K562 treated with DMSO at 1 percent for 4 hours (cell line): ENCODE results near the gene HID1. TPM values are rescaled to one million over a fixed set of nuclear protein-coding genes. Genes with fewer than 3 reads are reported as not detected.

Experiments used
- total RNA-seq: library from RNA; unstranded; fragments of 300-600 nt; gene quantifications from 2 replicates; pipeline ENCODE4 v1.2.3, GENCODE V29; 2022; ENCODE audit not compliant: insufficient read depth

HID1 gene, protein sequence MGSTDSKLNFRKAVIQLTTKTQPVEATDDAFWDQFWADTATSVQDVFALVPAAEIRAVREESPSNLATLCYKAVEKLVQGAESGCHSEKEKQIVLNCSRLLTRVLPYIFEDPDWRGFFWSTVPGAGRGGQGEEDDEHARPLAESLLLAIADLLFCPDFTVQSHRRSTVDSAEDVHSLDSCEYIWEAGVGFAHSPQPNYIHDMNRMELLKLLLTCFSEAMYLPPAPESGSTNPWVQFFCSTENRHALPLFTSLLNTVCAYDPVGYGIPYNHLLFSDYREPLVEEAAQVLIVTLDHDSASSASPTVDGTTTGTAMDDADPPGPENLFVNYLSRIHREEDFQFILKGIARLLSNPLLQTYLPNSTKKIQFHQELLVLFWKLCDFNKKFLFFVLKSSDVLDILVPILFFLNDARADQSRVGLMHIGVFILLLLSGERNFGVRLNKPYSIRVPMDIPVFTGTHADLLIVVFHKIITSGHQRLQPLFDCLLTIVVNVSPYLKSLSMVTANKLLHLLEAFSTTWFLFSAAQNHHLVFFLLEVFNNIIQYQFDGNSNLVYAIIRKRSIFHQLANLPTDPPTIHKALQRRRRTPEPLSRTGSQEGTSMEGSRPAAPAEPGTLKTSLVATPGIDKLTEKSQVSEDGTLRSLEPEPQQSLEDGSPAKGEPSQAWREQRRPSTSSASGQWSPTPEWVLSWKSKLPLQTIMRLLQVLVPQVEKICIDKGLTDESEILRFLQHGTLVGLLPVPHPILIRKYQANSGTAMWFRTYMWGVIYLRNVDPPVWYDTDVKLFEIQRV
- total RNA-seq = 3.9 and 9.1 TPM in 2 replicates

DNA sequence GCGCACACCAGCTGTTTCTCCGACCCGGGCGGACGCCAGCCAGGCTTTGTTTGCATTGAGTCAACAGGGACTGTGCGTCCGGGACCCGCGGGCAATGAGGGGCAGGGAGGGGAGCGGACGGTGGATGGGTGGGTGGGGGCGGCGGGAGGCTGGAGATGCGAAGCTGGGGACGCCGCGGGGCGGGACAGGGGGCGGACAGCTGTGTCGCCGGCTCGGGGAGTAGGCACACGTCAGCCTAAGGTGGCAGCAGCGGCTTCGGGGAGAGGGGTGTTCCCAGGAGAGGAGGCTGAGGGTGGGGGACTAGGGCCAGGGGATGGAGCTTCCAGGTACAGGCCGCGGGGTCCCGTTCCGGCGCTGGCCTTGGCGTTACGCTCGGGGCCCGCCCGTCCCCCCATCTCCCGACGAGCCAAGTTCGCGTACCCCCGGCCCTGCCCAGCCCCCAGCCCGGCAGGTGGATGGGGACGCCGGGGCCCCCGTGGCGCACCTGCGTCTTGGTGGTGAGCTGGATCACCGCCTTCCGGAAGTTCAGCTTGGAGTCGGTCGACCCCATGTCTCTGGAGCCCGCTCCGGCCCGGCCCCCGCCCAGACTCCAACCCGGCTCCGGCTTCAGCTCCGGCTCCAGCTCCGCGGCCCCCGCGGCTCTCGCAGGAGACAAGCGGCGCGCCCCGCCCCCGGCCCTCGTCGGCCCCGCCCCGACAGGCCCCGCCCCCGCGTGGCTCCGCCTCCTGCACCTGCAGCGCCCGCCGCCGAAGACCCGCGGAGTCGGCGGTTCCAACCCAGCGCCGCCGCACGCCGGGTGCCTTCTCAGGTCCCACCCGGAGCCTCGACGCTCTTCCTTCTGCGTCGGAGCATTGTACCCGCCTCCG, at the start of gene HID1:
Gene HID1 (minus strand): TSS at position 653 of the 866 bp plus-strand sequence. CDS start 103 bp downstream, at position 550.

DNA sequence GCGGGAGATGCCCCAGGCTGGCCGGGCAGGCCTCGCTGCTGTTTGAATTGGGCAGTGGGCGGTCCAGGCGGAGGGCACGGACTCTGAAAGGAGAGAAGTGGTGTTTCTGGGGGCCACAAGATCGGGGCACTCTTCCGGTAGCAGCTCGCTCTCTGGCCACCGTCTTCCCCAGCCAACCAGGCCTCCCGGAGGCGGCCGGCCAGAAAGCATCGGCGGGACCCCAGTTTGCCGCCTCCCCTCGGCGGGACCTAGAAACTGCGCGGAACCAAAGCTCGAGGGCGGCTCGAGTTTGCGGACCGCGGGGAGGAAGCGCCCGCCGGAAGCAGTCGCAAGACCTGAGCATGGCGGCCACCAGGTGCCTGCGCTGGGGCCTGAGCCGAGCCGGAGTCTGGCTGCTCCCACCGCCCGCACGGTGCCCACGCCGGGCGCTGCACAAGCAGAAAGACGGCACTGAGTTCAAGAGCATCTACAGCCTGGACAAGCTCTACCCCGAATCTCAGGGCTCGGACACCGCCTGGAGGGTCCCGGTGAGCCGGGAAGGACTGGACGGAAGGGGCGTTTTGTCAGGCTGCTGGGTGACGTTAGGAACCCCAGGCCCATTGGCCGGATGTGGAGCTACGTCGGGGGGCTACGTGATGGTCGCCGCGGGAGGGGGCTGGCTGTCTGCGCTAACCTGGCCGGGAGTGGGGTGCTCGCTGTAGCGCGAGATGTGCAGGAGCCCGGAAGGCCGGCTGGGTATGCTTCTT, 40.0 kb upstream of the HID1 start, which contains the start of gene MRPL58:
Gene MRPL58 (plus strand): TSS at position 325 of the 746 bp plus-strand sequence. CDS start 17 bp downstream, at position 342.

DNA sequence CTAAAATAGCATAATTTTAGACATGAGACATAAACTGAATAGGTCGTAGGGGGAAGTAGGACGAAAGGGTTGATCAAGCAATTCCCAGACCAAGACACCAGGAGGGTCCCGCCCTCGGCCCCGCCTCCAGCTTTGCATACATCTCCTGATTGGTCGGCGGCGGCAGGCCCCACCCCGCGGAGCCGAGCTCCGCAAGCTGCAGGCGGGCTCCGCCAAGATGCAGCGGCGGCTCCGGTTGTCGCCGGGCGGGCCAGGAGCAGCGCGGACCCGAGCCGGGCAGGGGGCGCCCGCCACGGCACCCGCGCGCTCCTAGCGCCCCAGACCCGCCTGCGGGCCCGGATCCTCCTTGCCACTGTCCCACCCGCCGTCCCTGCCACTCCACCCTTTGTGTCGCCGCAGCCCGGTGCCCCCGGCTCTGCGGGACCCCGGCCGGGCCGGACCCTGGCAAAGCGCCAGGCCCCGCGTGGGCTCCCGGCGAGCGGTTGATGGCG, 14.9 kb upstream of the HID1 start, which contains the start of gene CDR2L:
Gene CDR2L (plus strand): TSS at position 215 of the 491 bp plus-strand sequence. CDS start 412 bp downstream, outside the sequence.

DNA sequence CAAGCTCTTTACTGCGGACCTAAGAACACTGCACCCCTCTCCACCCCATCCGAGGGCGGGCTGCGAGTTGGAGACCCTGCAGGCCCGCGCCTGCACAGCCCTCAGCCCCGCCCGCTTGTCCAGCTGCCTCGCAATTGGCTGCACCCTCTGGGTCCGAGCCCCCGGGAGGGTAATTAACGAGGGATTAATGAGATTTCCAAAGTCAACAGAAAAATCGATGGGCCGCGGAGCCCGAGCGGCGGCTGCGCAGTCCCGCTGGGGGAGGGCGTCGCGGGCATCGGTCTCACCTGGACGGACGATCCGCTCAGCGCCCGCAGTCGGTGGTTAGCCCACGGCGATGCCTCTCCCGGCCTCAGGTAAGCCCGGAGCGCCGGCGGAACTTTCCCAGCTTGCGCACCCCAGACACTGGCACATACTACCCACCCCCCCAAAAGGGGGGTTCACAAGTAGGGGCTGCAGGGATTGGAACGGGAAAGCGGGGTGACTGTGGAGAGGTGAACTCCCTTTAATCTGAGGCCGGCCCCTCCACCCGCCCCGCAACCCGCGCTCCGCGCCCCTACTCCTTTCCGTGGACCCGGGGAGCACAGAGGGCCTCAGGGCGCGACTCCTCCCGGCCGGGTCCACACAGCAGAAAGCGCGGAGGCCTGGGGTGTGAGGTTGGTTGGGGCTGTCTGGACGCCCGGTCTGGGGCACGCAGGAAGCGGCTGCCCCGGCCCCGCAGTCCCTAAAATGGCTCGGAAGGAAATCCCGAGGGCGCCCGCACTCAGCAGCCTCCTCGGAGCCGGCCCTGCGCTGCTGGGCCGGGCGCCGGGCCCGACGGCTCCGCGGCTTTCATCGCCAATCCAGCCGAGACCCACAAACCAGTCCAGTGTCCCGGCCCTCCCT, 36.7 kb downstream of the HID1 start, which contains the start of gene OTOP3:
Gene OTOP3 (plus strand): TSS at position 314 of the 885 bp plus-strand sequence. CDS start 24 bp downstream, at position 338.

DNA sequence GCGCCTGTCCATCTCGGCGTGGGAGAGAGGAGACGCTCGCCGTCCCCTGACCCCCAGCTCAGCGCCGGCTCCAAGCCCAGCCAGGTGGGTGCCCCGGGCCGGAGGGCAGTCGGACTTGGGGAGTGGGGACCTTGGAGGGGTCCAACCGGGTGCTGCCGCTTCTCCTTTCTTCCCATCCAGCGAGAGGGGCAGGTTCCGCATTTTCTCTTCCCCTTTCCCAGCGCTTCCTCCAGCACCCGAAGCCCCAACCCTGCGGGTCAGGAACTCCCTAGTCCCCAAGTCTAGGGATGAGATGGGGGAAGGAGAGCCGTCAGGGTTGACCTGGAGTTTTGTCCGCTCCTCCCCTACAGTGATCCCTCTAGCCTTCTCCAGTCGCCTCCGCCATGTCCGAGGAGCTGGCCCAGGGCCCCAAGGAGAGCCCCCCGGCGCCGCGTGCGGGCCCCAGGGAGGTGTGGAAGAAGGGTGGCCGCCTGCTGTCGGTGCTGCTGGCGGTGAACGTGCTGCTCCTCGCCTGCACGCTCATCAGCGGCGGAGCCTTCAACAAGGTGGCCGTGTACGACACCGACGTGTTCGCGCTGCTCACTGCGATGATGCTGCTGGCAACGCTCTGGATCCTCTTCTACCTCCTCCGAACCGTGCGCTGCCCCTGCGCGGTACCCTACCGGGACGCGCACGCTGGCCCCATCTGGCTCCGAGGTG, 48.2 kb downstream of the HID1 start, which contains the start of gene OTOP2:
Gene OTOP2 (plus strand): TSS at position 24 of the 699 bp plus-strand sequence. CDS start 360 bp downstream, at position 384.

DNA sequence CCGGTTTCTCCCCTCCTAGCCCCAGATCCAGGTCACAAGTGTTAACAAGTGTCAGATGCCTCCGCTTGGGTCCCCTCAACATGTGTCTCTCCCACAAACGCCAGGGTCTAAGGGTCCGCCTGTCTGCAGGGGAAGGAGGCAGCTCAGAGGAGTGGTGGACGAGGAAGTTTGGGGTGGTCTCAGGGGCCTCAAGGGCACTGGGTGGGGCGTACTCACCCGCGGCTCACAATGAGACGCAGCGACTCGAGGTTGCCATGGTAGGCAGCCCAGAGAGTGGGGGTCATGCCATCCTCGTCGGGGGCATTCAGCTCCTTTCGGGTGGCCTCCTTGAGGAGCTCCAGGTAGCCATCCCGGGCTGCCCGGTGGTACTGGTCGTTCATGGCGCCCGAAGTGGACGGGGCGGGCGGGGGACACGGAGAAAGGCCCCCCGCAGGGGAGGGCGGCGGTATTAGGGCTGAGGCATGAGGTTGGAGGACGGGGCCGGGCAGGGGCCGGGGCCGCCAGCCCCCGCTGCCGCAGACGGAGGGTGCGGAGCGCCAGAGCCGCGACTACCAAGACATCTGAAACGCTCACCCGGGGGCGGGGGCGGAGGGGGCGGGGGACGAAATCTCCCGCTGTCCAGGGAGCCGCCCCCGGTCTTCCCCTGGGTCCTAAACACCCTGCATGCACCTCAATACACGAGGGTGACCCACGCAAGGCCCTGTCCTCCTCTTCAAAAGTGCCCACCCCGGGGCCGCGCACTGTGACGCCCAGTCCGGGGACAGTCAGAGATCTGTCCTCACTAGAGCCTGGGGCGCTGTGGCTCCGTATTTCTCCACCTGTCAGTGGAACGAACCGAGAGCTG, 49.6 kb downstream of the HID1 start, which contains the start of gene USH1G:
Gene USH1G (minus strand): TSS at position 562 of the 844 bp plus-strand sequence. CDS start 182 bp downstream, at position 380.

Other genes starting within 250 kb of the HID1 start
- gene RAB37, start 235.5 kb downstream of the HID1 start, total RNA-seq = not detected in 2 replicates
- 72.2 and 83.0 TPM in 2 replicates for gene NHERF1, start 224.1 kb downstream of the HID1 start, total RNA-seq
- 22.0 and 26.5 TPM in 2 replicates for gene NAT9, start 196.4 kb downstream of the HID1 start, total RNA-seq
- gene GRIN2C, start 112.9 kb downstream of the HID1 start, total RNA-seq = 0.86 and 1.1 TPM in 2 replicates
- gene FDXR, start 99.8 kb downstream of the HID1 start, total RNA-seq = 85.8 and 115 TPM in 2 replicates
- gene FADS6, start 79.1 kb downstream of the HID1 start, total RNA-seq = 0.62 TPM in 1 of 2 replicates, not detected in the other
- gene USH1G, start 49.5 kb downstream of the HID1 start, total RNA-seq = 0.33 and 0.47 TPM in 2 replicates
- 0.40 TPM in 1 of 2 replicates, not detected in the other for gene OTOP2, start 48.5 kb downstream of the HID1 start, total RNA-seq
- gene OTOP3, start 36.9 kb downstream of the HID1 start, total RNA-seq = not detected in 2 replicates
- 13.3 and 19.2 TPM in 2 replicates for gene CDR2L, start 14.9 kb upstream of the HID1 start, total RNA-seq
- gene MRPL58, start 39.9 kb upstream of the HID1 start, total RNA-seq = 54.4 and 62.3 TPM in 2 replicates
- 428 and 454 TPM in 2 replicates for gene ATP5PD, start 74.2 kb upstream of the HID1 start, total RNA-seq
- 27.3 and 29.3 TPM in 2 replicates for gene KCTD2, start 74.5 kb upstream of the HID1 start, total RNA-seq
- gene SLC16A5, start 115.2 kb upstream of the HID1 start, total RNA-seq = 2.7 and 7.1 TPM in 2 replicates
- 26.8 and 34.7 TPM in 2 replicates for gene ARMC7, start 137.2 kb upstream of the HID1 start, total RNA-seq
- gene NT5C, start 159.0 kb upstream of the HID1 start, total RNA-seq = 52.2 and 76.2 TPM in 2 replicates
- 93.6 and 108 TPM in 2 replicates for gene JPT1, start 181.8 kb upstream of the HID1 start, total RNA-seq
- 141 and 150 TPM in 2 replicates for gene SUMO2, start 210.2 kb upstream of the HID1 start, total RNA-seq
- gene NUP85, start 232.9 kb upstream of the HID1 start, total RNA-seq = 51.6 and 61.5 TPM in 2 replicates